Endothelial cell of umbilical vein (primary cell): ENCODE data around the gene RGL4. TPM values are rescaled to one million over a fixed set of nuclear protein-coding genes. Genes with fewer than 3 reads are reported as not detected.
"Not testable (repeated sequence)": the region's sequence is repeated elsewhere in the genome, so short reads cannot be mapped to it uniquely, and the experiment has no call there.

Experiments
- BruUV-seq: library from RNA; stranded (reverse); fragments of 400-500 nt; replicated peaks from 2 replicates; lab custom pipeline; 2021; lab: Mats Ljungman, UMichigan
- CTCF ChIA-PET: fragments of 300-600, 350-600 bp; sonication (Branson Sonifier 250); formaldehyde crosslinking; loops from one replicate; lab custom pipeline; 2021; ENCODE audit warnings: antibody characterized with exemption, inconsistent platforms; lab: Charles Lee
- POLR2A ChIA-PET: fragments of 300-600, 350-600 bp; sonication (Branson Sonifier 250); formaldehyde crosslinking; loops from one replicate; lab custom pipeline; 2021; ENCODE audit warnings: antibody characterized with exemption, inconsistent platforms; lab: Charles Lee
- DNase-seq: peaks from one replicate; pipeline ENCODE4 v3.0.0-alpha.2; 2011; ENCODE audit warnings: low read depth, low spot score
- FAIRE-seq: peaks from 2 replicates; lab custom pipeline; 2011; peaks lifted over from hg19 to GRCh38; lab: Jason Lieb, UNC
- H2AFZ ChIP-seq: 2 replicates; pipeline ENCODE4 v1.6.0; 2012; ENCODE audit warnings: low read depth, low read length, control low read depth, inconsistent platforms
- H3K27ac ChIP-seq: 2 replicates; pipeline ENCODE4 v1.5.1; 2011; ENCODE audit warnings: low read depth, mild to moderate bottlenecking, control low read depth, low read length, moderate library complexity; ENCODE audit not compliant: insufficient read depth
- H3K27me3 ChIP-seq, 2 experiments: 2 replicates each; pipeline versions ENCODE4 v1.6.0 to v1.6.1; 2011; ENCODE audit warnings: low read length in 2 of 2, mixed read lengths in 1 of 2; ENCODE audit not compliant: control insufficient read depth in 2 of 2, insufficient read depth in 2 of 2
- H3K36me3 ChIP-seq, 2 experiments: 2 replicates in 1 of 2; 3 replicates in 1 of 2; pipeline ENCODE4 v1.5.1; 2011; ENCODE audit warnings: low read length in 2 of 2, mild to moderate bottlenecking in 1 of 2, moderate library complexity in 1 of 2; ENCODE audit not compliant: control insufficient read depth in 2 of 2, insufficient read depth in 2 of 2; ENCODE audit errors: extremely low read depth in 1 of 2
- H3K4me1 ChIP-seq: 3 replicates; pipeline ENCODE4 v1.5.1; 2011; ENCODE audit warnings: mild to moderate bottlenecking, low read length; ENCODE audit not compliant: control insufficient read depth, insufficient read depth; ENCODE audit errors: extremely low read depth
- H3K4me2 ChIP-seq: 2 replicates; pipeline ENCODE4 v1.6.1; 2011; ENCODE audit warnings: low read length, control low read depth, mixed read lengths; ENCODE audit not compliant: insufficient read depth
- H3K4me3 ChIP-seq, 3 experiments: fragments of 200-600 bp in 1 of 3; sonication (generic), shearing (Covaris generic) in 1 of 3; replicated peaks in 1 of 3; 2 replicates each; pipeline ENCODE4 v1.5.1; 2011 to 2016; ENCODE audit warnings: control low read depth in 3 of 3, low read length in 3 of 3, mild to moderate bottlenecking in 2 of 3, inconsistent platforms in 1 of 3, low read depth in 1 of 3, moderate library complexity in 1 of 3; ENCODE audit not compliant: insufficient read depth in 1 of 3
- H3K79me2 ChIP-seq: 2 replicates; pipeline ENCODE4 v1.6.0; 2012; ENCODE audit warnings: low read length, inconsistent platforms; ENCODE audit not compliant: control insufficient read depth, insufficient read depth
- H3K9ac ChIP-seq: replicated peaks from 2 replicates; pipeline ENCODE3; 2011; ENCODE audit warnings: low read length, control low read depth; ENCODE audit not compliant: insufficient read depth; ENCODE audit errors: extremely low read depth
- H3K9me1 ChIP-seq: replicated peaks from 3 replicates; pipeline ENCODE4 v1.6.0; 2011; ENCODE audit warnings: mild to moderate bottlenecking, low read length; ENCODE audit not compliant: control insufficient read depth, insufficient read depth; ENCODE audit errors: extremely low read depth
- H3K9me3 ChIP-seq: replicated peaks from 2 replicates; pipeline ENCODE4 v1.5.1; 2012; ENCODE audit warnings: low read length, inconsistent platforms; ENCODE audit not compliant: control insufficient read depth, insufficient read depth
- H4K20me1 ChIP-seq: replicated peaks from 2 replicates; pipeline ENCODE3; 2011; ENCODE audit warnings: mild to moderate bottlenecking, low read length; ENCODE audit not compliant: control insufficient read depth, insufficient read depth; ENCODE audit errors: extremely low read depth
- CTCF ChIP-seq, 2 donors: IDR thresholded peaks; 1 replicate in 1 of 2; 2 replicates in 1 of 2; pipeline ENCODE4 v1.5.1; 2011; ENCODE audit warnings: low read length in 2 of 2, mild to moderate bottlenecking in 2 of 2, moderate library complexity in 2 of 2, control low read depth in 1 of 2, inconsistent platforms in 1 of 2, low read depth in 1 of 2; ENCODE audit not compliant: insufficient read depth in 1 of 2; ENCODE audit errors: extremely low read depth in 1 of 2
- FOS ChIP-seq: IDR thresholded peaks from 2 replicates; pipeline ENCODE4 v1.6.1; 2011; ENCODE audit warnings: mild to moderate bottlenecking, low read length, moderate library complexity, borderline replicate concordance; ENCODE audit not compliant: insufficient read depth
- GATA2 ChIP-seq: IDR thresholded peaks from 2 replicates; pipeline ENCODE4 v1.7.0; 2011; ENCODE audit warnings: low read depth, mild to moderate bottlenecking, moderate library complexity, mixed read lengths, low read length; ENCODE audit not compliant: insufficient read length, insufficient read depth
- JUN ChIP-seq: IDR thresholded peaks from 2 replicates; pipeline ENCODE4 v1.6.1; 2011; ENCODE audit warnings: borderline replicate concordance, low read depth; ENCODE audit not compliant: insufficient read length, insufficient read depth
- MYC ChIP-seq: IDR thresholded peaks from one replicate; pipeline ENCODE4 v1.6.1; 2011; ENCODE audit warnings: mild to moderate bottlenecking, low read depth, low read length
- POLR2A ChIP-seq: IDR thresholded peaks from 2 replicates; pipeline ENCODE4 v1.6.1; 2012; ENCODE audit warnings: low read depth, mild to moderate bottlenecking, control low read depth, low read length
- dilution Hi-C: fragments of 300-500 bp; cut with MboI; formaldehyde crosslinking; loops from one replicate; pipeline ENCODE4 v1.15.0; 2019; ENCODE audit warnings: low sequenced_read_pairs; ENCODE audit not compliant: extremely low pct_ligation_motif_present
- intact Hi-C: fragments of 100-400 bp; cut with micrococcal nuclease; formaldehyde crosslinking; loops from one replicate; pipeline ENCODE4 v1.10.0; 2022
- polyA plus RNA-seq, 4 experiments: library from polyadenylated mRNA; depleted of rRNA in 3 of 4; stranded (reverse) in 3 of 4; unstranded in 1 of 4; fragments of >200 nt; gene quantifications; 2 replicates each; pipeline versions ENCODE4 v1.2.1 to v1.2.3, GENCODE V29; 2011 to 2012; ENCODE audit warnings: missing spikeins in 1 of 4
- total RNA-seq: library from RNA; stranded (reverse); gene quantifications from 2 replicates; pipeline ENCODE4 v1.2.3, GENCODE V29; 2021

The RGL4 gene
- total and polyA plus RNA-seq, 2 donors (not counting 3 experiments of a cell fraction or from before 2014, with no cell fraction given): not detected

GRCh38 chr22:23657727-23658126 is 33.1 kb upstream of the RGL4 start:
- H3K36me3 ChIP-seq: peaks cover 0 to 1% of the 10 kb centered on the region in 2 experiments
- TF ChIP-seq JUN: no peak
- no peak for TF ChIP-seq POLR2A
- no peak for TF ChIP-seq MYC
- no peak for TF ChIP-seq FOS
- no peak for TF ChIP-seq GATA2
- no peak for TF ChIP-seq CTCF (IDR thresholded peaks at IDR 0.05; ENCODE audit: extremely low read depth in 1 of 2, insufficient read depth in 1 of 2, low read depth in 1 of 2, low read length in 2 of 2)
- no TSS peak for BruUV-seq
- H3K4me3 ChIP-seq: no peak overlapping the region
- no peak overlapping the region for H3K4me2 ChIP-seq
- dilution Hi-C loops (no loop called here), intact Hi-C loops (no loop called here)
- DNase-seq (no peak), FAIRE-seq (no peak)
- ChIA-PET CTCF (interaction anchor here (0.7 kb wide), 1 partner anchor 14 kb away, joined by 3 read pairs; no protein-coding TSS in a partner anchor), POLR2A (no interaction called here)
- H3K9ac ChIP-seq: no peak overlapping the region
- no peaks in the 10 kb centered on the region for H3K9me3 ChIP-seq
- H2AFZ ChIP-seq: peak overlapping the region; percentile 44
- H3K4me1 ChIP-seq: peaks cover 2% of the 10 kb centered on the region
- no peaks in the 10 kb centered on the region for H3K27me3 ChIP-seq
- no peaks in the 10 kb centered on the region for H4K20me1 ChIP-seq
- no peaks in the 10 kb centered on the region for H3K79me2 ChIP-seq
- H3K27ac ChIP-seq: no peak overlapping the region
- H3K9me1 ChIP-seq: no peaks in the 10 kb centered on the region

GRCh38 chr22:23660381-23660780 is 30.4 kb upstream of the RGL4 start:
- FAIRE-seq, H2AFZ ChIP-seq, H3K4me3 ChIP-seq, H3K27me3 ChIP-seq, intact Hi-C loops, H3K4me1 ChIP-seq, H3K79me2 ChIP-seq, DNase-seq, H3K27ac ChIP-seq, H3K4me2 ChIP-seq, H4K20me1 ChIP-seq, dilution Hi-C loops, H3K9ac ChIP-seq, BruUV-seq, POLR2A ChIA-PET, H3K9me3 ChIP-seq, H3K36me3 ChIP-seq, H3K9me1 ChIP-seq: not testable (repeated sequence)
- CTCF ChIA-PET: interaction anchor here (1.2 kb wide), 1 partner anchor 16 kb away, joined by 3 read pairs; no protein-coding TSS in a partner anchor
